GM18868 (cell line): Measurements from ENCODE around the gene FSD2.

Experiments
- ATAC-seq: cut with Tn5 transposase; IDR thresholded peaks from one replicate; pipeline ENCODE4 v1.9.1; 2021; ENCODE audit warnings: mild to moderate bottlenecking, moderate library complexity; ENCODE audit not compliant: unreplicated experiment

Gene FSD2

GRCh38 chr15:82805994-82806406 lies at the start of gene FSD2:
FSD2 (minus strand) TSS chr15:82806069; CDS start chr15:82787390, 18,679 bp downstream.
- ATAC-seq, result peak; percentile 57

GRCh38 chr15:82854554-82854953 lies 48.7 kb upstream of the FSD2 start:
- no peak for ATAC-seq

- ATAC-seq, result no peak
These were observed 47.2 kb upstream of the FSD2 start for GRCh38 chr15:82852941-82853561.

- ATAC-seq, result no peak
These were observed 46.2 kb upstream of the FSD2 start for GRCh38 chr15:82851981-82852511.

- ATAC-seq, result no peak
These were observed 45.5 kb upstream of the FSD2 start for GRCh38 chr15:82851306-82851850.

GRCh38 chr15:82850731-82851130 lies 44.9 kb upstream of the FSD2 start:
- no peak for ATAC-seq

GRCh38 chr15:82849556-82850512 lies 44.0 kb upstream of the FSD2 start:
- ATAC-seq, result peak; percentile 72

GRCh38 chr15:82848241-82848993 lies 42.5 kb upstream of the FSD2 start:
- no peak for ATAC-seq

- ATAC-seq, result no peak
These were observed 41.8 kb upstream of the FSD2 start for GRCh38 chr15:82847703-82848102.

GRCh38 chr15:82846621-82847020 lies 40.8 kb upstream of the FSD2 start:
- ATAC-seq, result no peak

GRCh38 chr15:82845686-82846085 lies 39.8 kb upstream of the FSD2 start:
- ATAC-seq, result no peak

GRCh38 chr15:82843566-82843965 lies 37.7 kb upstream of the FSD2 start:
- no peak for ATAC-seq

- no peak for ATAC-seq
These were observed 34.3 kb upstream of the FSD2 start for GRCh38 chr15:82840166-82840565.

GRCh38 chr15:82839136-82839535 lies 33.3 kb upstream of the FSD2 start:
- ATAC-seq, result no peak

GRCh38 chr15:82838096-82838735 lies 32.3 kb upstream of the FSD2 start:
- ATAC-seq, result no peak

GRCh38 chr15:82835391-82835917 lies 29.6 kb upstream of the FSD2 start:
- ATAC-seq, result no peak

GRCh38 chr15:82833362-82833682 lies 27.5 kb upstream of the FSD2 start:
- ATAC-seq, result no peak

- ATAC-seq, result peak; percentile 94
These were observed 26.9 kb upstream of the FSD2 start for GRCh38 chr15:82832601-82833361.

GRCh38 chr15:82831894-82832600 lies 26.2 kb upstream of the FSD2 start:
- no peak for ATAC-seq
